ENCODE data around the gene RGPD6.
"Not testable (repeated sequence)": the region's sequence is repeated elsewhere in the genome, so short reads cannot be mapped to it uniquely, and the experiment has no call there.

DNA sequence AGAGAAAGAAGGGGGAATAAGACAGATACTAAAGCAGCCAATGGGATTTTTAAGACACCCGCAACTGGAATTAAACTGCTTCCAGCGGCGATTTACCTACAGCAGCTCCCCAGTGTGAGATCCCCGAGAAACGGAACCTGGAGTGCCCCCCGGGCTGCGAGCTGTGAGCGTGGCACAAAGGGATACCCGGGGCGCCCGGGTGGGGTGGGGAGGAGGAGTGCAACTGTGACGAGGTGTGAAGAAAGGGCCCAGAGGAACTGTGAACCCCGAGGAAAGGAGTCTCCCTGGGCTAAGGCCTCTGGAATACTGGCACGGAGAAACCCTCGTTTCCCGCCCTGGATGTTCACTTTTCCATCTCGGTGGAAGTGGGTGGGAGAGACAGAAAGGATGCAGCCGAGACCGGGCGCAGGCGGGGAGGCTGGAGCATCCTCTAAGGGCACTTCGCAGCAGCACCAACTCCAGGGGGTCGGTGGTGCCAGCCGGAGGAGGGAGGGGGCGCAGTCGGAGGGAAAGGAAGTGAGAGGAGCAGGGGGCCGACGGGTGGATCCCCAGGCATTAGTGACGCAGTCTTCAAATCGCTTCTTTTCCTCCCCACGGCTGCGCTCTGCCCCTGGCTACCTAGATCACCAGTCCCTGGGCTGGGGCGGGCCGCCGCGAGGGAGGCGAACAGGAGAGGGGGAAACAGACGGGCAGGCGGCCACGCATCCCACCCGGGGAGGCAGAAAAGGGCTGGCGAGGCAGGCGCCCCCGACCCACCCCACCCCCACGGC, 33.0 kb upstream of the RGPD6 start:
- TF ChIP-seq, protein P1, sequence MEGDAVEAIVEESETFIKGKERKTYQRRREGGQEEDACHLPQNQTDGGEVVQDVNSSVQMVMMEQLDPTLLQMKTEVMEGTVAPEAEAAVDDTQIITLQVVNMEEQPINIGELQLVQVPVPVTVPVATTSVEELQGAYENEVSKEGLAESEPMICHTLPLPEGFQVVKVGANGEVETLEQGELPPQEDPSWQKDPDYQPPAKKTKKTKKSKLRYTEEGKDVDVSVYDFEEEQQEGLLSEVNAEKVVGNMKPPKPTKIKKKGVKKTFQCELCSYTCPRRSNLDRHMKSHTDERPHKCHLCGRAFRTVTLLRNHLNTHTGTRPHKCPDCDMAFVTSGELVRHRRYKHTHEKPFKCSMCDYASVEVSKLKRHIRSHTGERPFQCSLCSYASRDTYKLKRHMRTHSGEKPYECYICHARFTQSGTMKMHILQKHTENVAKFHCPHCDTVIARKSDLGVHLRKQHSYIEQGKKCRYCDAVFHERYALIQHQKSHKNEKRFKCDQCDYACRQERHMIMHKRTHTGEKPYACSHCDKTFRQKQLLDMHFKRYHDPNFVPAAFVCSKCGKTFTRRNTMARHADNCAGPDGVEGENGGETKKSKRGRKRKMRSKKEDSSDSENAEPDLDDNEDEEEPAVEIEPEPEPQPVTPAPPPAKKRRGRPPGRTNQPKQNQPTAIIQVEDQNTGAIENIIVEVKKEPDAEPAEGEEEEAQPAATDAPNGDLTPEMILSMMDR (tag by site-specific recombination; IDR thresholded peaks at IDR 0.05): not testable (repeated sequence)
- not testable (repeated sequence) for TF ChIP-seq ZNF624 (tag by site-specific recombination; IDR thresholded peaks at IDR 0.05)
